Breast epithelium (tissue), 3 donors: Measurements from ENCODE around the gene THADA.

Experiments
- POLR2A ChIP-seq: fragments of 450-650 bp; IDR thresholded peaks from one replicate; pipeline ENCODE4 v1.6.1; 2016; ENCODE audit warnings: antibody characterized with exemption, mild to moderate bottlenecking, moderate library complexity
- POLR2AphosphoS5 ChIP-seq, 3 donors: sonication (generic); formaldehyde crosslinking; IDR thresholded peaks; one replicate each; pipeline ENCODE4 v1.6.1; 2017; ENCODE audit warnings: antibody characterized with exemption in 3 of 3
- TF ChIP-seq, protein P1 (sequence below), 3 donors: fragments of 450-650 bp; IDR thresholded peaks; one replicate each; pipeline ENCODE4 v1.5.1; 2016 to 2017; ENCODE audit warnings: antibody characterized with exemption in 3 of 3, mild to moderate bottlenecking in 3 of 3, moderate library complexity in 3 of 3

DNA sequence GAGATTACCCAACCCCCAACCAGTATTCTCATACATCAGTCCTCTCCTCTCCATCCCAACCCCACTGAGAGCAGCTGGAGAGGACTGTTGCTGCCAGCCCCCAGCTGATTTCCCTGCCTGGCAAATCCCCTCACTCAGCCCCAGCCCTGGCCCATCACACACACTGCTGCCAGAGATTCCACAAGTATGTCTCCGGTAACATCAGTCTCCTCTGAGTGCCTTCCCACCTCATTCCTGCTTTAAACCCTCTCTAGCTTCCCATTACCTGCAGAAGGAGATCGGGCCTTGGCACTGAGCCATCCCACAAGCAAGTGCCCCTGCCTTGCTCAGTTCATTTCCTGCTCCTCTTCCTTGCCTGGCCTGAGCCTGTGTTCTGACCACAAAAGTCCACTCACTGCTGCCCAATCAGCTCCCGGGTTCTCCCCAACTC is 318.9 kb downstream of the THADA start:
- TF ChIP-seq, protein P1, sequence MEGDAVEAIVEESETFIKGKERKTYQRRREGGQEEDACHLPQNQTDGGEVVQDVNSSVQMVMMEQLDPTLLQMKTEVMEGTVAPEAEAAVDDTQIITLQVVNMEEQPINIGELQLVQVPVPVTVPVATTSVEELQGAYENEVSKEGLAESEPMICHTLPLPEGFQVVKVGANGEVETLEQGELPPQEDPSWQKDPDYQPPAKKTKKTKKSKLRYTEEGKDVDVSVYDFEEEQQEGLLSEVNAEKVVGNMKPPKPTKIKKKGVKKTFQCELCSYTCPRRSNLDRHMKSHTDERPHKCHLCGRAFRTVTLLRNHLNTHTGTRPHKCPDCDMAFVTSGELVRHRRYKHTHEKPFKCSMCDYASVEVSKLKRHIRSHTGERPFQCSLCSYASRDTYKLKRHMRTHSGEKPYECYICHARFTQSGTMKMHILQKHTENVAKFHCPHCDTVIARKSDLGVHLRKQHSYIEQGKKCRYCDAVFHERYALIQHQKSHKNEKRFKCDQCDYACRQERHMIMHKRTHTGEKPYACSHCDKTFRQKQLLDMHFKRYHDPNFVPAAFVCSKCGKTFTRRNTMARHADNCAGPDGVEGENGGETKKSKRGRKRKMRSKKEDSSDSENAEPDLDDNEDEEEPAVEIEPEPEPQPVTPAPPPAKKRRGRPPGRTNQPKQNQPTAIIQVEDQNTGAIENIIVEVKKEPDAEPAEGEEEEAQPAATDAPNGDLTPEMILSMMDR (IDR thresholded peaks at IDR 0.05) = no peak
- no peak for TF ChIP-seq POLR2A
- no peak for TF ChIP-seq POLR2AphosphoS5 (IDR thresholded peaks at IDR 0.05)
